Central memory CD8-positive, alpha-beta T cell (primary cell): ENCODE data around the gene ANGEL1.

Experiments
- ATAC-seq: fragments of 150-1000 bp; cut with Tn5 transposase; replicated peaks from 2 replicates; pipeline ENCODE4 v1.10.0; 2022; ENCODE audit warnings: mild to moderate bottlenecking, moderate FRiP score, moderate number of reproducible peaks; ENCODE audit not compliant: poor library complexity, severe bottlenecking; ENCODE audit errors: extremely low read depth
- DNase-seq, 2 donors: peaks; one replicate each; pipeline ENCODE4 v3.0.0; 2021; ENCODE audit warnings: low spot score in 2 of 2
- H3K27ac Mint-ChIP-seq: one replicate; pipeline ENCODE4 v1.8.0; 2022; ENCODE audit warnings: low read depth, mild to moderate bottlenecking, moderate library complexity, mixed read lengths
- H3K27me3 Mint-ChIP-seq: one replicate; pipeline ENCODE4 v1.8.0; 2022; ENCODE audit warnings: mixed read lengths
- H3K36me3 Mint-ChIP-seq: one replicate; pipeline ENCODE4 v1.8.0; 2022; ENCODE audit warnings: mild to moderate bottlenecking, moderate library complexity, mixed read lengths; ENCODE audit not compliant: insufficient read depth
- H3K4me1 Mint-ChIP-seq: one replicate; pipeline ENCODE4 v1.8.0; 2022; ENCODE audit warnings: mixed read lengths
- H3K4me3 Mint-ChIP-seq: one replicate; pipeline ENCODE4 v1.8.0; 2022; ENCODE audit warnings: mild to moderate bottlenecking, moderate library complexity, mixed read lengths
- H3K9me3 Mint-ChIP-seq: one replicate; pipeline ENCODE4 v1.8.0; 2022; ENCODE audit warnings: mixed read lengths

The ANGEL1 gene

DNA sequence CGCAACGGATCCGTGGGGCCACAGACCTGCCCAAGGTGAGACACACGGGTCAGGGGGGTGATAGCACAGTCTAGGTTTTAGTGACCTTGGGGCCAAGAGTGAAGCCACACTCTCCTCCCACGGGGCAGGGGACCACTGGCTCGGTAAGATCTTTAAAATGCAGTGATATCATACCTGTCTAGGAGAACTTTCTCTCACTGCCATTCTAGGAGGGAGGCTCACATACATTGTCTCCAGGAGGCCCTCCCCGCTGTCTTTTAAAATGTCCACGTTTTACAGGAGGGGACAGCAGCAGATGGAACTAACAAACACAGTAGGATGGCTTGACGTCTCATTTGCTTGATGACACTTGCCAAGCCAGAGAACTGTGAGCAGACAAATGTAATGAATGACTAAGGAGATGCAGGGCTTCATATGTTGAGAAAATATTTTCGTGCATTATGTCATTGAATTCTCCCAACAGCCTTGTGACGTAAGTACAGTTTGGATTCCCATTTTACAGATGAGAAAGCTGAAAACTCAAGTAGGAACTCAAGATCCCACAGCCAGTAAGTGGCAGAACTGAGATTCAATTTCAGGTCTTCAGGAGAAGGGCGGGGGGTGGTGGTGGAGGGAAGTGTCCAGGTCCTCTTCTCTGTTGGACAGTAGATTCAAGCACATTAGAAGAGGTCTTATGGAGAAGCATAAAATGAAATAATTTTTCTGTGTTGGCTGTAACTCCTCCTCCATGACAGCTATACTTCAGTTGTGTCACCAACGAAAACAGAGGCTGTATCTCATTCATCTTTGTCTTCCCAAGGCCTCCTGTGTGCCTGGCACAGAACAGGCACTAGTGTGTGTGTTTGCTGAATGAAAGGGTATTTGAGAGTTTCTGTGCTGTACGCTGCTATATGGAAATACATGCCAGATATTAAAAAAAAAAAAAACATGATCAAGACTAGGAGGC is 49.3 kb downstream of the ANGEL1 start:
- no peak for ATAC-seq
- Mint-ChIP-seq H3K27me3 (peaks cover 69% of the 10 kb centered on the region), H3K27ac (no peak overlapping the region), H3K4me3 (peak overlapping the region; percentile 74), H3K4me1 (peaks cover 7% of the 10 kb centered on the region), H3K9me3 (no peaks in the 10 kb centered on the region), H3K36me3 (no peaks in the 10 kb centered on the region)
- no peak for DNase-seq

DNA sequence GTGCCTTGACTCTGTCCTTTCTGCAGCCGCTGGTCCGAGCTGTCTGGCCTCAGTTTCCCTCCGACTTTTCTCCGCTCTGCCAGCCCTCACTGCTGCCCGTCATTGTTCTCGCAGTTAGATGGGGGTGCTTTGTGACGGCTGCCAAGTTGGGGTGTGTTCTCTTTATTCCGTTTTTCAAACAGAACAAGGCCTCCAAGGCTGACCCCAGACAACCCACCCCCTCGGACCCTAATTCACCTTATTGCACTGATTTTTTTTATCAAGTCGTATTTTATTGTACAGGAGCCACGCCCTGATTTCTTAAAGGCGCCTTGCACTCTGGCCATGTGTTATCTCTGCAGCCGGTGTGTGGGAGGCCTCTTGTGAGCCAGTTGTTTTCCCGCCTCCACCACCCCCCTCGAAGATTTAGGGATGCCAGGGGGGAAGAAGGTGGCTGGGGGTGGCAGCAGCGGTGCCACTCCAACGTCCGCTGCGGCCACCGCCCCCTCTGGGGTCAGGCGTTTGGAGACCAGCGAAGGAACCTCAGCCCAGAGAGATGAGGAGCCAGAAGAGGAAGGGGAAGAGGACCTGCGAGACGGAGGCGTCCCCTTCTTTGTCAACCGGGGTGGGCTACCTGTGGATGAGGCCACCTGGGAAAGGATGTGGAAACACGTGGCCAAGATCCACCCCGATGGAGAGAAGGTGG is 50.1 kb downstream of the ANGEL1 start:
- ATAC-seq (no peak), DNase-seq (no peak)
- Mint-ChIP-seq H3K36me3 (no peaks in the 10 kb centered on the region), H3K27ac (no peak overlapping the region), H3K27me3 (peaks cover 77% of the 10 kb centered on the region), H3K4me3 (peak overlapping the region; percentile 74), H3K4me1 (peaks cover 7% of the 10 kb centered on the region), H3K9me3 (no peaks in the 10 kb centered on the region)

DNA sequence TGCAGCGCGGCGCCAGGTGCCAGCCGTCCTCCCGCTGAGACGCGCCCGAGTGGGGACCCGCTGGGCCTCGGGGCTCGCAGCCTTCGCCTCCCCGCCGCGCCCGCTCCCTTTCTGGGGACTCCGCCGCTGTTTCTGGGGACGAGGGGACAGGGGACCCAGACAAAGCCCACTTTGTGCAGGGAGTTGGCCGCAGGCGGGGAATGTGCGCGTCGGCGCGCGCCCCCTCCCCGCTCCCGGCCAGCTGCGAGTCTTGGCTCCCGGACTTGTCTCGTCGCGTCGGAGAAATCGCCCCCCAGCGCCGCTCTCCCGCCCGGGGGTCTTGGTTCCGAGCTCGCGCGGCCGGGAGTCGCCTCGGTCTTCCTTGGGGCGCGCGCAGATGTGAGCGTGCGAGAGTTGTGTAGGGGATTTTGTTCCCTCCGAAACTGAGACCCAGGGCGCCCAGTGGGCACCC is 50.7 kb downstream of the ANGEL1 start:
- H3K27ac Mint-ChIP-seq = no peak overlapping the region
- DNase-seq (no peak), ATAC-seq (no peak)
- no peaks in the 10 kb centered on the region for H3K9me3 Mint-ChIP-seq
- H3K4me1 Mint-ChIP-seq = peaks cover 7% of the 10 kb centered on the region
- H3K4me3 Mint-ChIP-seq = peak overlapping the region; percentile 74
- H3K36me3 Mint-ChIP-seq = no peaks in the 10 kb centered on the region
- H3K27me3 Mint-ChIP-seq = peaks cover 78% of the 10 kb centered on the region

DNA sequence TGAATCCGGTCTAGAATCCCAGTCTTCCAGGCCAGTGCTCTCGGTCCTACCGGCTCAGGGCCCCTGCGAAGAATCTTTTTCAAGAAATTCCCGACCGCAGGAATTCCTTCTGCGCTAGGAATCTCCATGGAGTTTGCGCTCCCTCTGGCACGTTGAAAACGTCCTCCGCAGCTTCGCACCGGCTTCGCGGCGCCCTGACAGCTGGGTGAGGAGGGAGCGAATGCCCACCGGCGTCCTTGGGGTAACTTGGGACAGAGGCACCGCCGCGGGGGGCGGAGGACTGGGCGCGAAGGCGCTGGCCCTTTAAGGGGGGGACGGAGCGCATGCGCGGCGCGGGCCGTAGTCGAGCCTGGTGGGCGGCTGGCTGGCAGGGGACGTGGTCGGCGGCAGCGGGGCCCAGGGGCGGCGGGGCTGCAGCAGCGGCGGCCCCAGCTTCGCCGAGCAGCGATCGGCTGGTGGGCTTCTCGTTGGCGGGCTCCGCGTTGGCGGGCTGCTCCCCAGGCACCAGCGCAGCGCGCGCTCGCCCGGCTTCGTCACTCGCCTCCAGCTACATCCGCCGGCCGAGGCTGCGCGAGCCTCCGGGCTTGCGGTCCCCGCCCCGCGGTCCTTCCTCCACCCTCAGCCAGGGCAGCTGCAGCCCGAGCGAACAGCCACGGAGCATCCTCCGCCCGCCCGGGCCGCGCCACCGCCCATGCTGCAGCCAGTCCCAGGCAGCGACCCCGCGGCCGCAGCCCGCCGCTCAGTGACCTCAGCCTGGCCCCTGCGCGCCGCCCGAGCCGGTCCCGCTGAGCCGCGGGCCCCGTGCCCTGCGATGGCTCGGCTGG is 51.3 kb downstream of the ANGEL1 start, which contains the start of gene VASH1:
Gene VASH1, plus strand, starts transcription at position 333 of the 824 bp plus-strand sequence. CDS start 1,354 bp downstream, outside the sequence.
- Mint-ChIP-seq H3K9me3 (no peaks in the 10 kb centered on the region), H3K4me1 (peaks cover 7% of the 10 kb centered on the region), H3K27me3 (peaks cover 78% of the 10 kb centered on the region), H3K36me3 (no peaks in the 10 kb centered on the region), H3K4me3 (peak within 1 kb of the TSS; percentile 74), H3K27ac (no peak within 1 kb of the TSS)
- peak; percentile 68 for ATAC-seq
- DNase-seq = peak in 1 of 2 donors; percentile 47

DNA sequence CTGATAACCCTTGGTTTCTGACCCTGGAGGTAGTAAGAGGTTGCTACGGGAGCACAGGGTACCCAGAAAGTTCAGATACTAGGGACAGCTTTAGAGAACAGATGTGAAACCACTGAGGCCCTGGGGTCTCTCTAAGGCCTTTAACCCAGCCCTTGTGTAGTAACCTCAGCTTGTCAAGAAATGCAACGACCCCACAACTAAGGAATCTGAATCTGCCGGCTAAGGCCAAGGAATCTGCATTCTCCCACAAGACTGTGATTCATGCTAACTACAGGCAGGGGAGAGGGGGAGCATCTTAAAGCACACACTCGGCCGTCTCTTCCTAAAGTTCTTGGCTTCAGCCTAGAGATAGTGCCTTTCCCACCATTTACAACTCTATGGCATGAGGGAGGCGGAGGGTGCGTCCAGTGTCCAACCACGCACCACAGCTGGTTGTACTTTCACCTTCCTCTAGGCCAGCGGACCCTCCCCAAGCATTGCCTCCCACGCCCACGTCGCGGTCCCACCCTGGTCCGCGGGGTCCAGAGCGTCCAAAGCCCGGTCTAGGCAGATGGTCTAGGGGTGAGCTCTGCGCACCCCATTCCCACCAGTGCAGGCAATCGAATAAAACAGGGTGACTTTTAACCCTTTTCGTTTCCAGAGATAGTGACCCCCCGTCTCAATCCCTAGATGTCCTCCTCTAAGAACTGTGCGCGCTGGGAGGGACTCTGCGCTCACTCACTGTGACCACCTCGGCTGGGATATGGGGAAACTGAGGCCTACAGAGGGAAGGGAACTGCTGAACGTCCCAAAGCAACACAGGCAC is 52.1 kb downstream of the ANGEL1 start:
- Mint-ChIP-seq H3K9me3 (no peaks in the 10 kb centered on the region), H3K4me1 (peaks cover 7% of the 10 kb centered on the region), H3K27ac (no peak overlapping the region), H3K36me3 (no peaks in the 10 kb centered on the region), H3K27me3 (peaks cover 80% of the 10 kb centered on the region), H3K4me3 (peak overlapping the region; percentile 64)
- ATAC-seq = no peak
- no peak for DNase-seq

DNA sequence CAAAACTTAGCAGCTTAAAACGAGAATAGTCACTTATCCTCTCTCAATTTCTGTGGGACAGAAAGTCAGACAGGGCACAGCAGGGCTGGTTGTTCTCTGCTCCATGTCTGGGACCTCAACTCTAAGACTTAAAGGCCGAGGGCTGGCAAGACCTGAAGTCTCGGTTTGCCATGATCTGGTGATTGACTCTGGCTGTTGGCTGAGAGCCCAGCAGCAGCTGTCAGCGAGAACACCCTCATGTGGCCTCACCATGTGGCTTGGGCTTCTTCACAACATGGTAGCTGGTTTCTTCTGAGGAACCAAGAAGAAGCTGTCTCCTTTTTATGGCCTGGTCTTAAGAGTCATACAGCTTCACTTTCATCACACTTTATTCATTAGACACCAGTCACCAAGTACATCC is 53.1 kb downstream of the ANGEL1 start:
- Mint-ChIP-seq H3K9me3 (no peaks in the 10 kb centered on the region), H3K36me3 (no peaks in the 10 kb centered on the region), H3K27ac (no peak overlapping the region), H3K4me3 (no peak overlapping the region), H3K4me1 (peaks cover 7% of the 10 kb centered on the region), H3K27me3 (peaks cover 74% of the 10 kb centered on the region)
- no peak for ATAC-seq
- no peak for DNase-seq

DNA sequence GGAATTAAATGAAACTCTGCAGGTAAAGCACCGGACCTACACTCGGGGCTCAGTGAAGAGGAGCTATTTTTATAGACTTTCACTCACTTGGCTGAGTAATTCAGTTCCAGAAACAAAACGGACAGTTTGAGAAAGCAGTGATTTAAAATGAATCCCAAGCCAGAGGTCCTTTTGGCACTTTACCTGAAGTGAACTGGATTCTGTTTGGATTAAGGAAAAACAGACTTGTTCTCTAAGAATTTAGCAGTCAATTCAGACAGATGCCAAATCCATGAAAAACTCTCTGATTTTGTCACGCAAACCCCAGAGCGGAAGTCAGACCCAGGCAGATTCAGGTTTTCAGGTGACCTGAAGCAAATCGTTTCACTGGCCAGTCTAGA is 56.3 kb downstream of the ANGEL1 start:
- ATAC-seq = no peak
- H3K27me3 Mint-ChIP-seq = peaks cover 48% of the 10 kb centered on the region
- DNase-seq = no peak
- H3K4me1 Mint-ChIP-seq = no peaks in the 10 kb centered on the region
- H3K4me3 Mint-ChIP-seq = no peak overlapping the region
- no peaks in the 10 kb centered on the region for H3K9me3 Mint-ChIP-seq
- H3K36me3 Mint-ChIP-seq = no peaks in the 10 kb centered on the region
- no peak overlapping the region for H3K27ac Mint-ChIP-seq

DNA sequence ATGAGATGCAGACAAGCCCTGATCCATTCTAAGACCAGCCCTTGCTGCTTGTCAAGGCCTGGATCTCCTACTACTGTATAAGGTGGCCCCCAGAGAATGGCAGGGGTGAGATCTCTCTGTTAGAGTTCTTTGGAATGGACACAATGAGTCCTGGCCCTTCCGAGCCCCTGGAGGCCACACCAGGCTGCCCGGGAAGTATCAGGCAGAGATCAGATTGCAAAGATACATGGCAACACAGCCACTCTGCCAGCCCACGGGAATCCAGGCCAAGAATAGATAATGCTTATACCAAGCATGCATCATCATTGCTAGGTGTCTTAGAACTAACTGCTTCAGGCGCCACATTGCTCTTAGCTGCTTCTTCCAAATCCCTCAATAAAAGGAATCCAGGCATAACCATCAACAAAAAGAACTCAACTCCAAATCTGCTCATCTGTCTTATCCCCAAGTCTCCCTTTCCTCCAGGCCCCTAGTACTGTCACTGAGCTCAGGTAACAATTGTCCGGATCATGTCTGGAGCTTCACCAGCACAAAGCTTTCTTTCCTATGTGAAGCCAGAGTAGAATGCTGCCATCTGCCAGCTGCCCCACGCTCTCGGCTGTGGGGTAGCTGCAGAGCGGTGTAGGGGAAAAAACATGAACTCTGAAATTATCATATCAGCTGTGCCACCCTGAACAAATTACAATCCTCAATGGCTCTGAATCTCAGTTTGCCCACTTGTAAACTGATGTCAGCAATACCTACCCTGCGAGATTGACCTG is 56.9 kb downstream of the ANGEL1 start:
- no peaks in the 10 kb centered on the region for H3K9me3 Mint-ChIP-seq
- H3K27ac Mint-ChIP-seq = no peak overlapping the region
- H3K4me3 Mint-ChIP-seq = no peak overlapping the region
- peaks cover 45% of the 10 kb centered on the region for H3K27me3 Mint-ChIP-seq
- no peak for ATAC-seq
- no peaks in the 10 kb centered on the region for H3K4me1 Mint-ChIP-seq
- DNase-seq = no peak
- H3K36me3 Mint-ChIP-seq = no peaks in the 10 kb centered on the region

DNA sequence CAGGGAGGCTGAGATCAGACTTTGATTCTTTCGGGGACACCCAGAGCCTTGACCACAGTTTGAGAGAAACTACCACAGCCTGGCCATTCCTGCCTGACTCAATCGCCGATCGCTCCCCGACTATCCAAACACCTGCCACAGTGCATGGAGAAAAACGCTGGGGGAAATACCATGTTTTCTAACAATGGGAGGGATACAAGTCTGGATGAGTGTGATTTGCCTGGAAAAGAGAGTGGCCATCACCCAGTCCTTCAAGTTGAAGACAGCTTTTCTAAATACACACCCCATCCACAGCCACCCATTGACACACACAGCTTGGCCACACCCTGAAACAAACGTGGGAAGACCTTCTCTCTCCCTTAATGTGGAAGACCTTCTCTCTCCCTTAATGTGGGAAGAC is 58.1 kb downstream of the ANGEL1 start:
- Mint-ChIP-seq H3K9me3 (no peaks in the 10 kb centered on the region), H3K36me3 (no peaks in the 10 kb centered on the region), H3K4me3 (no peak overlapping the region), H3K27me3 (peaks cover 33% of the 10 kb centered on the region), H3K27ac (no peak overlapping the region), H3K4me1 (no peaks in the 10 kb centered on the region)
- ATAC-seq (no peak), DNase-seq (no peak)

DNA sequence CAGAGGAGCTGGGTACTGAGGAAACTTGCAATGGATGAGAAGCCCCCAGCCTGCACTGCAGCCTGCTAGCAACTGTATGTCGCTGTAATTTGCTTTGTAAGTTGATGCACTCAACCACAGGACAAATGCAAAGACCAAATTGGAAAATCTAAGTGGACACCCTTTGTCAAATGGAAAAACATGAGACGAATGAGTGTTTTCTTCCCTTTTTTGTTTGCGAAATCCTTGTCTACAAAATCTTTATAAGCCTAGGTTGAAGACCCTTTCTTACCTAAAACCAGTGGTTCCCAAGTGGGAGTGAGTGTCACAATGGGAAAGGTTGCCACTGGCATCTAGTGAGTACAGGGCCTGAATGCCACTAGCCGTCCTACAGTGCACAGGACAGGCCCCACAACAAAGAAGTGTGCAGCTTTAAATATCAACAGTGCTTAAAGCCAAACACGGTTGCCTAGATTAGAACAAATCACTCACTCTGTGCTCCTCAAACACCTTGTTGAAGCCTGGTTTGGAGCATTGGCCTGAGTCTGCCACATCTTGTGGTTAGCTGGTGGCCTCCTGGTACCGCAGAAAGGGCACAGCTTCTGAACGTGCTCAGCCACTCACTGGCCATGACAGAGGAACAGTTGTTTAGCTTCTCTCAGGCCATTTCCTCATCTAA is 59.0 kb downstream of the ANGEL1 start:
- ATAC-seq (no peak), DNase-seq (no peak)
- H3K27me3 Mint-ChIP-seq = peaks cover 24% of the 10 kb centered on the region
- no peaks in the 10 kb centered on the region for H3K9me3 Mint-ChIP-seq
- H3K4me1 Mint-ChIP-seq = no peaks in the 10 kb centered on the region
- no peak overlapping the region for H3K4me3 Mint-ChIP-seq
- no peaks in the 10 kb centered on the region for H3K36me3 Mint-ChIP-seq
- H3K27ac Mint-ChIP-seq = no peak overlapping the region

DNA sequence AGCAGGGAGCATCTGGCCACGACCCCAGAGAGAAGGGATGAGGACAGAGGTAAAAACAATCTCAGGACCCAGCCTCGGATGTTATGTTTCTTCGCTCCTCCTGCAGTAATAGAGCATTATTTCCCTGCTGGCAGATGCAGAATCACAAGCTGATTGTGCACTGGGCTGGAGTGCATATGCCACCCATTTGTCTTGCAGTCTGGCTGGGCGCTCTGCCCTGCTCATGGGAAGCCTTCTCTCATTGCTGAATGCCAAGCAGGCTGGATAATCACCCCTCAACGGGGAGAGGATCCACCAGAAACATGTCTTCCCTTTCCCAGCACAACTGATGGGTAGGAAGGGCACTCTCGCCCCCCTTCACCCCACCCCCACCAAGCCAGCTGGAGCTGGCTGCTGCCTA is 59.9 kb downstream of the ANGEL1 start:
- Mint-ChIP-seq H3K36me3 (no peaks in the 10 kb centered on the region), H3K9me3 (no peaks in the 10 kb centered on the region), H3K27ac (no peak overlapping the region), H3K4me3 (no peak overlapping the region), H3K27me3 (peaks cover 16% of the 10 kb centered on the region), H3K4me1 (no peaks in the 10 kb centered on the region)
- DNase-seq (no peak), ATAC-seq (no peak)
